Renal cortical epithelial cell (primary cell): Measurements from ENCODE around the gene ASB7. TPM values are rescaled to one million over a fixed set of nuclear protein-coding genes. Genes with fewer than 3 reads are reported as not detected.
A peak's percentile ranks its signal among the peaks of the same experiment; 100 is the strongest.

Source experiments
- DNase-seq: peaks from one replicate; pipeline ENCODE4 v3.0.0-alpha.2; 2011; ENCODE audit warnings: low read depth
- total RNA-seq: library from RNA; depleted of rRNA; stranded (reverse); fragments of >200 nt; gene quantifications from 2 replicates; pipeline ENCODE4 v1.2.3, GENCODE V29; 2014

The ASB7 gene
- total RNA-seq, 1 donor from 2014 or later, result 30.0 TPM

- no peak for DNase-seq
Measured at GRCh38 chr15:100597862-100598261, 4.5 kb upstream of the ASB7 start.

- no peak for DNase-seq
Measured at GRCh38 chr15:100598655-100599054, 3.7 kb upstream of the ASB7 start.

GRCh38 chr15:100601163-100601562, 1.2 kb upstream of the ASB7 start:
- DNase-seq, result peak; percentile 25

GRCh38 chr15:100601617-100602063, 749 bp upstream of the ASB7 start:
- no peak for DNase-seq

- peak; percentile 45 for DNase-seq
Measured at GRCh38 chr15:100602823-100603393, 519 bp downstream of the ASB7 start.

- no peak for DNase-seq
Measured at GRCh38 chr15:100612539-100612938, 10.2 kb downstream of the ASB7 start.

GRCh38 chr15:100613208-100613607, 10.8 kb downstream of the ASB7 start:
- DNase-seq, result no peak

GRCh38 chr15:100614336-100614735, 11.9 kb downstream of the ASB7 start:
- DNase-seq, result no peak

- no peak for DNase-seq
Measured at GRCh38 chr15:100614918-100615317, 12.5 kb downstream of the ASB7 start.

- DNase-seq, result no peak
Measured at GRCh38 chr15:100615801-100616200, 13.4 kb downstream of the ASB7 start.

GRCh38 chr15:100616700-100617099, 14.3 kb downstream of the ASB7 start:
- DNase-seq, result no peak

GRCh38 chr15:100623301-100623700, 20.9 kb downstream of the ASB7 start:
- DNase-seq, result peak; percentile 23

- peak; percentile 83 for DNase-seq
Measured at GRCh38 chr15:100627789-100628395, 25.5 kb downstream of the ASB7 start.

GRCh38 chr15:100628746-100629145, 26.4 kb downstream of the ASB7 start:
- no peak for DNase-seq

GRCh38 chr15:100631831-100632230, 29.4 kb downstream of the ASB7 start:
- DNase-seq, result no peak

GRCh38 chr15:100633763-100634075, 31.3 kb downstream of the ASB7 start:
- no peak for DNase-seq

GRCh38 chr15:100635406-100636071, 33.1 kb downstream of the ASB7 start:
- peak; percentile 53 for DNase-seq

- no peak for DNase-seq
Measured at GRCh38 chr15:100638177-100638730, 35.9 kb downstream of the ASB7 start.

GRCh38 chr15:100642213-100642949, 40.0 kb downstream of the ASB7 start:
- DNase-seq, result no peak

- no peak for DNase-seq
Measured at GRCh38 chr15:100642950-100643338, 40.6 kb downstream of the ASB7 start.

GRCh38 chr15:100645671-100646070, 43.3 kb downstream of the ASB7 start:
- no peak for DNase-seq

- no peak for DNase-seq
Measured at GRCh38 chr15:100648951-100649350, 46.6 kb downstream of the ASB7 start.
